GM21529 (cell line): ENCODE measurements around the gene DOCK6.

Source experiments
- ATAC-seq: cut with Tn5 transposase; IDR thresholded peaks from one replicate; pipeline ENCODE4 v1.9.1; 2021; ENCODE audit not compliant: unreplicated experiment

Gene DOCK6

DNA sequence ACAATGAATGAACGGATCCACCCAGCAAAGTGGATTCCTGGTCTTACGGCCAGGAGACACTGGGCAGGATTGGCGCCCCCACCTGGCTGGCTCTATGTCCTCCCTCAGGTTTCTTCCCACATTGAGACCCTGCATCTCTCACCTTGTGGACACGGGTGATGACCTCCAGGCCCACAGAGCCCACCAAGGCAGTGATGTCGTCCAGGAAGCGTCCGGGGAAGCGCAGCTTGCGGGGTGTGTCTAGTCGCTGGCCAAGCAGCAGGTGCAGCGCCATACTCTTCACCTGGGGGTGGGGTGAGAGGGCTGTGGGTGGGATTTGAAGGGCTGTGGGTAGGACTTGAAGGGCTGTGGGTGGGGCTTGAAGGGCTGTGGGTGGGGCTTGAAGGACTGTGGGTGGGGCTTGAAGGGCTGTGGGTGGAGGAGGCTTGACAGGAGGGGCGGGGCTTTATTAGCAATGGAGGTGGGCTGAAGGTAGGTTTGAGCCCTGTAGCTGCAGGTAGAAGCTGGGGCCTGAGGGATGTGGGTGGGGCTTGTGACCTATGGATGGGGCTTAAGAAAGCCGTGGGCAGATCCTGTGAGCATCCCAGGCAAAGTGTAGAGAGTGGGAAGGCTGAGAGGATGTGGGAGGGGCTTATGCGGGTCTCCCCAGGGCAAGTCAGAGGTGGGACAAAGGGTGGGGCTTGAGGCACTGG, 35.0 kb downstream of the DOCK6 start:
- no peak for ATAC-seq

GRCh38 chr19:11226716-11227166, 35.6 kb downstream of the DOCK6 start:
- no peak for ATAC-seq

DNA sequence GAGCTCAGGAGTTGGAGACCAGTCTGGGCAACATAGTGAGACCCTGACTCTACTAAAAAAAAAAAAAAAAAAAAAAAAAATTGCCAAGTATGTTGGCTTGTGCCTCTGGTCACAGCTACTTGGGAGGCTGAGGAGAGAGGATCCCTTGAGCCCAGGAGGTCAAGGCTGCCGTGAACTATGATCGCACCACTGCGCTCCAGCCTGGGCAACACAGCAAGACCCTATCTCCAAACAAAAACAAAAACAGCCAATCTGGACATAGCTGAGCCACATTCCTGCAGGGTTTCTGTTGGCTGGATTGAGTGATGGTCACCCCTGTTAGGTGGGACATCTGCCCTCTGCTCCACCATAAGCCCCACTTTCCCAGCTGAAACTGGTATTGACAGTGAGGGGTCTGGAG, 36.5 kb downstream of the DOCK6 start:
- no peak for ATAC-seq

DNA sequence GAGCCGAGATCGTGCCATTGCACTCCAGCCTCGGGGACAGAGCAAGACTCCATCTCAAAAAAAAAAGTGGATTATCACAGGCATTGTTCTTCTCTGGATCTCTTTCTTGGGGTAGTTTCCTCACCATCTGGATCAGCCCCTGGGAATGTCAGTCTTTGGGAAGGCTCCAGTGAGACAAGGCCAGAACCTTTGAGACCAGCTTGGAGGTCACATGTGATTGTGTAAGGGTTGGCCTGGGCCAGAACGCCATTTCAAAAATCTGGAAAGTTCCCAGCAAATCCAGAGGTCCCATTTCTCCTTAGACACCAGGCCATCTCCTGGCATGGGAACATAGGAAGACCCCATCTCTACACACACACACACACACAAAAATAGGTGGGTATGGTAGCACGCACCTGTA, 37.2 kb downstream of the DOCK6 start:
- ATAC-seq, result no peak

DNA sequence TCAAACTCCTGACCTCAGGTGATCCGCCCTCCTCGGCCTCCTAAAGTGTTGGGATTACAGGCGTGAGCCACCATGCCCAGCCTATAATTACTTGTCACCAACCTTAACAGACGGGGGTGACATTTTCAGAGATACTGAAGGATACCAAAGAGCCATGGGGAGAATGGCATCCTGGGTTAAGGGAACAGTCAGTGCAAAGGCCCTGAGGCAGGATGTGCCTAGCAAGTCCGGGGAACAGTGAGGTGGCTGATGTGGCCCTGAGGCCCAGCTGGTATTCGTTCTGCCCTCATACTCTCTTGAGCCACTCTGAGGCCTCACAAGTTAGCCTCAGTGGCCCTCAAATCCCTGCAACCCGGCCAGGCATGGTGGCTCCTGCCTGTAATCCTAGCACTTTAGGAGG, 37.9 kb downstream of the DOCK6 start:
- ATAC-seq, result no peak

GRCh38 chr19:11223200-11223599, 39.1 kb downstream of the DOCK6 start:
- ATAC-seq, result no peak

DNA sequence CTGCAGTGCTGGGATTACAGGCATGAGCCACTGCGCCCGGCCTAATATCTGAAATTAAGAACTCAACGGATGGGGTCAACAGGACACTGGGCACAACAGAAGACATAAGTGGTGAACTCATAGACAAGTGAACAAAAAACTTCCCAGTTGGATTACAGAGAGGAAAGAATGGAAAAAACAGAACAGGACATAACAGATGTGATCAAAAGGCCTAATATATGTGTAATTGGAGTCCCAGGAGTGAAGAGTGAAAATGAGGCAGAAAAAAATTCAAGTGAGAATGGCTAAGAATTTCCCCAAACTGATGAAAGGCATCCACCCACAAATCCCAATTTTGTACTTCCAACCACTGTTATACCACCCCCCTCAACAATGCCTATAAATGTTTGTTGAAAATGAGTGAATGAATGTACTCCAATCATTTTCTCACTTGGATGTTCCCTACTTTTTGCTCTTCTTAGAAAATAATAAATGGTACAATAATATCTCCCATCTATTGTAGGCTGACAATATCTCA, 41.2 kb downstream of the DOCK6 start:
- ATAC-seq, result no peak

- no peak for ATAC-seq
Observed at GRCh38 chr19:11214387-11214786, 47.9 kb downstream of the DOCK6 start.

GRCh38 chr19:11210656-11210928, 51.7 kb downstream of the DOCK6 start:
- ATAC-seq, result no peak

GRCh38 chr19:11209839-11210655, 52.3 kb downstream of the DOCK6 start:
- ATAC-seq, result no peak

DNA sequence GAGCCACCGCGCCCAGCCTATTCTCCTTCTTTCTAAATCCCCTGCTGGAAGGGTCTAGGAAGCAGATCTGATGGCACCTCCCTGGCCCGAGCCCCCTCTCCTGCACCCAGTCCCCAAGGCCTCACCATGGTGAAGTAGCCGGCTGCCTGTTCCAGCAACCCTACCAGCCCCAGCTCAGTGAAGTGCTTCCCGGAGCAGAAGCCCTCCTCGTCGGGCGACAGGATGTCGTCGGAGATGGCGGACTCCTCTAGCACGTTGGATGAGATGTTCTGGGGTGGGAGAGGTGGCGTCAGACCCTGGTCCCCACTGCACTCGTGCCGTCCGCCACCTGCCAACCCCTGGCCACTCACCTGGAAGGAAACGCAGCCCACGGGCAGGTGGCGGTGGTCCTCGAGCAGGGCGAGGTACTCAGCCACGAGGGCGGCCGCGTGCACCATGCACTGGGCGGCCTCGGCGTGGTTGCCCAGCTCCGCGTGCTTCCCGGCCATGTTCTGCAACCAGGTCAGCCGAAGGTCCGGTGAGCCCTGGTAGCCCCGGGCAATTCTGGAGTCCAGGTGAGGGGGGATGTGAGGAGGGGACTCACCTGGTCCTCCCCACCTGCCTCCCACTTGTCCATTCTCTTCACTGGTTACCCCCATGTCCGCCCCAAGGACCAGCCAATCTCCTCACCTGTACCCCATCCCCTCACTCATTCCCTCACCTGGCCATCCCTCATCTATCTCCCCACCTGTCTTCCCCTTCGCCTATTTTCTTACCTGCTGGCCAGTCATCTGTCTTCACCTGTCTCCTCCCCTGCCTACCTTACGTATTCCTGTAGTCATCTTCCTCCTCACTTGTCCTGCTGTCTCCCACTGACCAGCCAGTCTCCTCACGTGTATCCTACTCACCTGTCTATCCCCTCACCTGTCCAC, 53.5 kb downstream of the DOCK6 start:
- no peak for ATAC-seq

DNA sequence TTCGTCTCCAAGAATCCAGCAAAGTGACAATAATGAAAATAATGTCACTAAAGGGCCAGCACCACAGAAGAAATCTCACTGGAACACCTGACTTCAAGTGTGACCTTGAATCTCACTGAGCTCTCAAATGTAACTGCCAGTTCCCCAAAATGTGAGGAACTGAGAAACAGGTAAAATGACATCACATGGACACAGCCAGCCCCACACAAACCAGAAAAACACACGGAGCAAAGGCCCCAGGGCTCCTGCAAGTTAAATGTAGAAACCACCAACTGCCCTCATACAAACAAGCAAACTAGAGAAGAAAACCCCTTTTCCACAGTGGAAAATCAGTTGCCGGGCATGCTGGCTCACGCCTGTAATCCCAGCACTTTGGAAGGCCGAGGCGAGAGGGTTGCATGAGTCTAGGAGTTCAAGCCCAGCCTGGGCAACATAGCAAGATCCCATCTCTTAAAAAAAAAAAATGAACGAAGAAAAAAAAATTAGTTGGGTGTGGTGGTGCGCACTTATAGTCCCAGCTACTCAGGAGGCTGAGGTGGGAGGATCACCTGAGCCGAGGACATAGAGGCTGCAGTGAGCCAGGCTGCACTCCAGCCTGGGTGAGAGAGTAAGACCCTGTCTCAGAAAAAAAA, 56.3 kb downstream of the DOCK6 start:
- ATAC-seq, result no peak

DNA sequence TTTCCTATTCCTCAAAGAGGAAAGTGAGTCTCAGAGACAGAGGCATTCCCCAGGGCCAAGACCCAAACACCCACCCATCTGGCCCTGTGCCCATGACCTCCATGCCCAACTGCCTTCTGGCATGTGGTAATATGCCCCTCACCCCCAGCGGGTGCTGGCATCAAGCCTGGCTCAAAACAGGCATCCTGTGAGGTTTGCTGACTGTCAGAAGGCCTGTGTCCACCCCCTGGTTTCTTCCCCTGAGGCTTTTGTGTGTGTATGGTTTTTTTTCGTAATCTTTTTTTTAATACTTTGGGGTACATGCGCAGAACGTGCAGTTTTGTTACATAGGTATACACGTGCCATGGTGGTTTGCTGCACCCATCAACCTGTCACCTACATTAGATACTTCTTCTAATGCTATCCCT, 57.4 kb downstream of the DOCK6 start:
- ATAC-seq, result no peak

GRCh38 chr19:11204076-11204602, 58.2 kb downstream of the DOCK6 start:
- ATAC-seq, result no peak

GRCh38 chr19:11203194-11204075, 58.9 kb downstream of the DOCK6 start:
- no peak for ATAC-seq

GRCh38 chr19:11202488-11203193, 59.7 kb downstream of the DOCK6 start:
- no peak for ATAC-seq

DNA sequence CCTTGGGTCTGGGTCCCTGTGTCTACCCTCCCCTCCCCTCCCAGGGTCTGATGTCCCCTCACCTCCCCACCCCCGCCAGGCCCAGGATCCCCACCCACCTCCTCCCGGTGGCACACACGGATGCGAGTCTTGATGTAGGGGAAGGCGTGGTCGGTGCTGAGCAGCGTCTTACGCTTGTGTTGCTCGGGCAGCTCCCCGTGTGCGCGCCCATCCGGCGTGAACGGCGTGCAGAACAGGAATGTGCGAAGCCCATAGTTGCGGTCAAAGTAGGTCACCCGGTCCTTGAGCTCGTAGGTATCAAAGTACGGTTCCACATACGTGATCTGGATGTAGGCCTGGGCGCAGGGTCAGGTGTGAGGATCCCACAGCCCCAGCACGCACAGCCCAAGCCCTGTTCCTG, 60.5 kb downstream of the DOCK6 start:
- ATAC-seq, result no peak

DNA sequence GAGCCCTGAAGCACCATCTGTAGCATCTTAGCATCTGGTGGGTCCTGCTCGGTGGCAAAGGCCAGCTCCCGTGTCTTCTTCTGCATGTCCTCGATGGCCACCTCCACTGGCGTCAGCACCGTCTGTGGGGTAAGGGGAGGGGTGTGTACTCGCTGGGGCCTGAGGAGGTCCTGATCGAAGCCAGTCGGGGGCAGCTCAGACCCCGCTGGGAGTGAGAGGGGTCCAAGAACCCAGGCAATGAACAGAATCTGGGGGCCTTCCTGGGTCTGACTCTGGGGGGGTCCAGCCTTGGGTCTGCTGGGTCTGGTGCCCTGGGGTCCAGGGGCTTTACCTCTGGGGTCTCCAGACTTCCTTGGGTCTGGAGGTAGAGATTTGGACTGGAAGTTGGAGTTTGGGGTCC, 61.4 kb downstream of the DOCK6 start:
- ATAC-seq, result no peak

DNA sequence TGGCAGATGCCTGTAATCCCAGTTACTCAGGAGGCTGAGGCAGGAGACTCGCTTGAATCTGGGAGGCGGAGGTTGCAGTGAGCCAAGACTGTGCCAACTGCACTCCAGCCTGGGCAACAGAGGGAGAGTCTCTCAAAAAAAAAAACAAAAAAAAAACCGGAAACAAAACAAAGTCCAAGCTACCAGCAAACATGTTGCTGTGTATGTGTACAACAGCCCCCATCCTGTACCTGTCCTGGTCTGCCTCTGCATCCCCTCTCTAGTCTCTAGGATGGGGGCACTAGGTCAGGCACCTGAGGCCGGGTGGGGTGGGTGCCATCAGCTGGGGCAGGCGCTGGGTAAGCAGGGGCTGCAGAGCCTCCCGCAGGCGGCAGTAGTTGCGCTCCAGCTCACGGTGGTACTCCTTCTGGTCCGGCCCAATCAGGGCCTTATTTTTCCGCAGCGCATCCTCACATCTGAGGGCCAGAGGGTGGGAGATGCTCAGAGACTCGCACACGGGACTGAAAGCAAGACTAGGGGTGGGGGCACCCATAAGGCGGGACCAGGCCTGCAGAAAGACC, 62.2 kb downstream of the DOCK6 start:
- no peak for ATAC-seq
